GM19455 (cell line): ENCODE measurements around the gene MBD3.
"Not testable (repeated sequence)": the region's sequence is repeated elsewhere in the genome, so short reads cannot be mapped to it uniquely, and the experiment has no call there.

Experiments used
- ATAC-seq: cut with Tn5 transposase; IDR thresholded peaks from one replicate; pipeline ENCODE4 v1.9.1; 2021; ENCODE audit not compliant: unreplicated experiment

Gene MBD3, protein sequence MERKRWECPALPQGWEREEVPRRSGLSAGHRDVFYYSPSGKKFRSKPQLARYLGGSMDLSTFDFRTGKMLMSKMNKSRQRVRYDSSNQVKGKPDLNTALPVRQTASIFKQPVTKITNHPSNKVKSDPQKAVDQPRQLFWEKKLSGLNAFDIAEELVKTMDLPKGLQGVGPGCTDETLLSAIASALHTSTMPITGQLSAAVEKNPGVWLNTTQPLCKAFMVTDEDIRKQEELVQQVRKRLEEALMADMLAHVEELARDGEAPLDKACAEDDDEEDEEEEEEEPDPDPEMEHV

DNA sequence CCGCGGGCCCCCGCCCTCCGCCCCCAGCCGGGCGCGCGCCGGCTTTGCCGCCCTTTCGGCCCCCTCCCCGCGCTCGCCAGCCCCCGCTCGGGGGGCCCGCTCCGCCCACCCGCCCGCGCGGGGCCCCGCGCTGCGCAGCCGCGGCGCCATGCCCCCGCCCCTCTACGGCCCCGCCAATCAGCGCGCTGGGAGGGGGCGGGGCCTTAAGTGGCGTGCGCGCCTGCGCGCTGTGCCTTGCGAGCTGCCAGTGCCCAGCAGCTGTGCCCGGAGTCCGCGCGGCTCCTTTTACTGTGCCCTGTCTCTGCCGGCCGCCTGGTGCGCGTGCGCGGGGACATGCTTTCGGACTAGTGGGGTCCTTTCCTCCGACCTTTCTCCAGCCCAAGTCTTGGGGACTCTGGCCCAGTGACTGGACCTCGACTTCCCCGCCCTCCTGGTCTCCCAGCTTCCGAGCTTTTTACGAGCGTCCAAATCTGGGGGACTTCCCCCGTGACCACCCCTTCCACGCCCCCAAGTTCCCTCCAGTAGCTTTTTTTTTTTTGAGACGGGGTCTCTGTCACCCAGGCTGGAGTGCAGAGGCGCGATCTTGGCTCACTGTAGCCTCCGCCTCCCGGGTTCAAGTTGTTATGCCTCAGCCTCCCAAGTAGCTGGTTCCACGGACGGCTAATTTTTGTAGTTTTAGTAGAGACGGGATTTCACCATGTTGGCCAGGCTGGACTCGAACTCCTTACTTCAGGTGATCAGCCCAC, at the start of gene MBD3:
Gene MBD3, minus strand, starts transcription at position 111 of the 746 bp plus-strand sequence. CDS start 234 bp downstream, outside the sequence.
- peak; percentile 61 for ATAC-seq

DNA sequence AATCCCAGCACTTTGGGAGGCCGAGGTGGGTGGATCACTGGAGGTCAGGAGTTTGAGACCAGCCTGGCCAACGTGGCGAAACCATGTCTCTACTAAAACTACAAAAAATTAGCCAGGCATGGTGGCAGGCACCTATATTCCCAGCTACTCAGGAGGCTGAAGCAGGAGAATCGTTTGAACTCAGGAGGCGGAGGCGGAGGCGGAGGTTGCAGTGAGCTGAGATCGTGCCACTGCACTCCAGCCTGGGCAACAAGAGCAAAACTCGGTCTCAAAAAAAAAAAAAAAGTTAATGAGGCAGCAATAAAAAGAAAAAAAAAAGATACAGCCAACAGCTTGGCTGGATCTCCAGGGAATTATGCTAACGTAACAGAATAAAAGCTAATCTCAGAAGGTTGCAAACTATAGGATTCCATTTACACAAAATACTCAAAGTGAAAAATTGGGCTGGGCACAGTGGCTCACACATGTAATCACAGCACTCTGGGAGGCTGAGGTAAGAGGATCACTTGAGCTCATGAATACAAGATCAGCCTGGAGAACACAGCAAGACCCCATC, 48.3 kb upstream of the MBD3 start:
- not testable (repeated sequence) for ATAC-seq

DNA sequence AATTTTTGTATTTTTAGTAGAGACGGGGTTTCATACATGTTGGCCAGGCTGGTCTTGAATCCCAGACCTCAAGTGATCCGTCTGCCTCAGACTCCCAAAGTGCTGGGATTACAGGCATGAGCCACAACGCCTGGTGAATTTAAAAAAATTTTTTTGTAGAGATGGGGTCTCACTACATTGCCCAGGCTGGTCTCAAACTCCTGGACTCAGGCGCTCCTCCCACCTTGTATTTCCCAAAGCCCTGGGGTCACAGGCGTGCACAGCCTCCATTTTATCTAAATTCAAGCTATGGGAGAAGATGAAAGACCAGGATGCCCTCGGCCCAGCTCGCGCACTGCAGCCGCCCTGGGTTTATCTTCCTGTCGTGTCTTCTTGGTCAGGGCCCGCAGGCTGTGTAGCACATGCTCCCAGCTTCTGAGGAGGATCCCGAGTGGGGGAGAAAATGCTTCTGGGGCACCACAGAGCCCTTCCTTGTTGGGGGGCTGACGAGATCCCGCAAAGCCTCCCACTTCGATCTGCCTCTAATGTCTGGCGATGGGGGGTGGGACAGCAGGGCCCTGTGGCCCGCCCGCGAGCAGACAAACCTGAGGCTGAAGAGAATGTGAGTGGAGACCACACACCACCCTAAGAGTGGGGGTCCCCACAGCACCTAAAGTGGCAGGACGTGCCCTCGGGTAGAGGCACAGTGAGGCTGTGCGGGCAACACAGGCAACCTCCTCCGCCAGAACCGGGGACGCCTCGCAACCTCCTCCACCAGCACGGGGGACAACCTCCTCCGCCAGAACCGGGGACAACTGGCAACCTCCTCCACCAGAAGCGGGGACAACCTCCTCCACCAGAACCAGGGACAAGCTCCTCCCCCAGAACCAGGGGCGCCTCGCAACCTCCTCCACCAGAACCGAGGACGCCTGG, 43.9 kb upstream of the MBD3 start:
- no peak for ATAC-seq

DNA sequence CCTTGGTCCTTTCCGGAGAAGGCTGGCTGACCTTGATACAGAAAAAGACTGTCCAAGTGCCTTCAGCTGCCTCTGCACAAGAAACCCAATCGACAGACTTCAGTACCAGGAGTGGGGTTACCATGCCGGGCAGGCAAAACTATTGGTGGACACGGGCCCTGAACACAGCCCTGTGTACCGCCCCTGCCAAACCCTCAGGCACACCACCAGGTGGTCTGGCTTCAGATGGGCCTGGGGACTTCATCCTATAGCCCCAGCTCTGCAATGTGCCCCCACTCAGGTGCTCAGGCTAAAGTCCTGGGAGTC, 42.2 kb upstream of the MBD3 start:
- ATAC-seq: no peak

DNA sequence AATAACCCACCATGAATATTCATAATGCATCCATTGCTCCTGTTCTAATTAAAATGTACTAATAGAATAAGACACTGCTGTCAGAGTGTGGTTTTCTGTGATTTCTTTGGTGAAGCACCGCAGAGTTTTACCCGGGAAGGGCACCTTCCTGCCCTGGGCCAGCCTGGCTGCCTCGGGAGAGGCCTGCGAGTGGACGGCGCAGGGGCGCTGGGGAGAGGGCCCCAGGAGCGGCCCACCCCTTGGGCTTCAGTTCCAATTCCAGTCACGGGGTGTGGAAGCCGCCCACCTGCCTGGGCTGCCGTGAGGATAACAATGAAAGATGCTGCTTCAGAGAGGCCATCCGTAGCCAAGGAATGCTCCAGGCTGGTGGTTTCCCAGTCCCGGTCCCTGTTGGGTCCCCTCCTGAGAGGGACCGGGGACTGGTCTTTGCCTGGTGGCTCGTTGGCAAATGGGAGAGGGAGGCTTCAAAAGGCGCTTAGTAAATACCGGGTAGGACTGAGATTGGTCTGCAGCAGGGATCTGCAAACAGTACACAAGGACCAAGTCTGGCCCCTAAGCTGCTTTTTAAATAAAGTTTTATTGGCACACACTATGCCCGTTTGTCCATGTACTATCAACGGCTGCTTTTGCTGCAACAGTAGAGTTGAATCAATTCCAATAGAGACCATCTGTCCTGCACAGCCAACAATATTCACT, 41.7 kb upstream of the MBD3 start:
- no peak for ATAC-seq

DNA sequence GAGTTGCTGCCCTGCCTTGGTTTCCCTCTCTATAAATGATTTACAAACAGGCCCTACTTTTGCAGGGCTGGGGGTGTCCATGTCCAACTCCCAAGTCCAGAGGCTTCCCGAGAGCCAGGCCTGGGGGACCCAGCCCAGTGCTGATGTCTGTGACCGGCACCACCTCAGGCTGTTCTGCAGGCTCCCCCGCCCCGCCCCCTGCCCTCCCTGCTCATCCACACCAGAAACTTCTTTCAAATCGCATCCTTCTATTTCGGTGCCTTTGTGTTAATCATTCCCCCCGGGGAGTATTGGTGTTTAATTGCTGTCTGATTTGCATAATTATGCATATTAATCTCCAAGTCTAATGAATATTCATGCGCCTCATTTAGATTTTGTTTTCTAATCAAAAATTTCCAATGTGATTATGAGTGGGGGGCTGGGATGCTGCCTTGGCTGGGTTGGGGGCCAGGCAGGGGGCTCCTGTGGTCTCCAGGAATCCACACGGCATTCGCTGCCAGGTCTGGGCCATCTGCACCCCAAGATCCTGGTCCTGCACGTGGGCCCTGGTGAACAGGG, 40.7 kb upstream of the MBD3 start:
- ATAC-seq: no peak

DNA sequence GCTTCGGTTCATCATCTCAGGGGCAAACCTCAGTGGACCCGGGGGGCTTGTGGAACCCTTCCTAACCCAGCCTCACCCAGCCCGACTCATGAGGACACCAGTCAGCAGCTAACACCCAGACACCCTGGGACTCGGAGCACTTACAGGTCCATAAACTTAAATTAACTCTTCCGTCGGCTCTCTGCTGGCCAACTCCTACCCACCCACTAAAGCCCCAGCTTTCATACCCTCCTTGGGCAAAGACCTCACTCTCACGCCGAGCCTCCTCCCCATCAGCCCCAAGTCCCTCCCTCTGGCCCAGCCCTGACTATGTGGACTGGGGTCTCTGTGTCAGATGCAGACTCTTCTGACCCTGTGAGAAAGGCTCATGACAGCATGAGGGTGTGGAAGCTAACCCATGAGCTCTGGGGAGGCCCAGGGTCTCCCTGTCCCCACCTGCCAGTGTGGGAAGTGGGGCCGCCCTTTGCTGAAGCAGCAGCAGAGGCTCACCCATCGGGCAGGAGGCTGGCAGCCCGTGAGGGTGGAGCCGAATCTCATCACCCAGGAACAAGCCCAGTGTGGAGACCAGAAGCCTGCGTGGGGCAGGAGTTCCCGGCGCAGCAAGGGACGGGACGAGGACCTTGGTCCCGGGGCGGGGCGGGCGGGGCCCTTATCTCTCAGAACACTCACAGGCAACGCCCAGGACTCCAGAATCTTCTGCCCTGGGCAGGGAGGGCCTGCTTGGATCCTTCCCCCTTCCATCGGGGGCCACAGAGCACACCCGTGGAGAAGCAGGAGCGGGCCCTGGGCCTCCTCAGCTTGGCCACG, 40.0 kb upstream of the MBD3 start:
- ATAC-seq: no peak

DNA sequence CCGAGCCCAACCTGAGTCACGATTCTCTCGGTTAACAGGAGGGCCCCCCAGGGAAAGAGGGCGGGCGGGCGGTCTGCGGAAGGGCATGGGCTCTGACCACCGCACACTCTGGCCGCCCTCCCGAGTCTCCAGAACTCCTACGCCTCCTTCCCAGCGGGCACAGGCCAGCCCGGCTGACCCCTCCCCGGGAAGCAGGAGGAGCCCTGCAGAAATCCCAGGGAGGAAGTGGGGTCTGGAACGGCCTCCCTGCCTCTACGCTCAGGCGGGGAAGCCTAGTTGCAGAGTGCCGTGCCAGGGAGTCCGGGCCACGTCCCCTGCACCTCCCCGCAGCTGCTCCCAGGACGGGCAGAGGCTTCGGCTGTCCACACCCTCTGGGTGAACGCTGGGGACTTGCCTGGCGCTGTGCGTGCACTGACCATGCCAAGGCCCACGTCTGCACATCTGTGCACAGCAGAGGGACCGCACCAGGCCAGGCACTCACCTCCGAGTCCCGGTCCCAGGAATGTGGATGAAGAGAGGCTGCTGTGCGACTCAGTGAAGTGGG, 39.0 kb upstream of the MBD3 start:
- ATAC-seq: no peak

DNA sequence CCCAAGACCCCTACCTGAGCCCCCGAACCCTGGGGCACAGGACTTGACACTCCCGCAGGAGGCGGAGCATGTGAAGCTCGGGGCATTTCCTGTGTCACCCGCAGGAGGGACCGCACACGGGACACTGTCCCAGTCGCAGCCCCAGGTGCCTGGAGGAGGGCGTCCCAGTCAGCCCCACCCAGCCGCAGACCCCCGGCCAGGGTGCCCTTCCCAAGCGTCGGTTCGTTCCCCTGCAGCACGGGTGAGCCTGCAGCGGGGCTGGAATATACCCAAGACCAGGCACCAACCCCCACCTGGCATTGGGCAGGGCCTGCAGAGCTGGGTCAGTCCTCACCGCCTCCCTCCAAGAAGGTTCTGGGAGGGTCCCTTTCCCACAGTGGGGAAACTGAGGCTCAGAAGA, 38.1 kb upstream of the MBD3 start:
- no peak for ATAC-seq

DNA sequence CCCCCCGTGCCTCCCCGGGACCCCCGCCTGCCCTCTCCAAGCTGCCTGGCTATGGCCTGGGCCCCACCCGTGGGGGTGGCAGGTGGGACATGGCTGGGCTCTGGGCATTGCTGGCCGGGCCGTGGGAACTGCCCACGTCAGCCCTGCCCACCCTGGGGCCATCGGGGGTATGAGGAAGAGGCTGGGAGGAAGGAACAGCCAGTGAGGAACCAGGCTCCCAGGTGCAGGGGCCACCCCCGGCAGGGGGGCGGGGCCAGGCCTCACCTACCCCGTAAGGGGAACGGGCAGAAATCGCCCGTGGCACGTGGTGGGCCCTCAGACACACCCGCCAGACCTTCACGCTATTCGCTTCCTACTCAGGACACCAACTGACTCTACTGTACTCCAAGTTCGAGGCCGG, 37.3 kb upstream of the MBD3 start:
- no peak for ATAC-seq

DNA sequence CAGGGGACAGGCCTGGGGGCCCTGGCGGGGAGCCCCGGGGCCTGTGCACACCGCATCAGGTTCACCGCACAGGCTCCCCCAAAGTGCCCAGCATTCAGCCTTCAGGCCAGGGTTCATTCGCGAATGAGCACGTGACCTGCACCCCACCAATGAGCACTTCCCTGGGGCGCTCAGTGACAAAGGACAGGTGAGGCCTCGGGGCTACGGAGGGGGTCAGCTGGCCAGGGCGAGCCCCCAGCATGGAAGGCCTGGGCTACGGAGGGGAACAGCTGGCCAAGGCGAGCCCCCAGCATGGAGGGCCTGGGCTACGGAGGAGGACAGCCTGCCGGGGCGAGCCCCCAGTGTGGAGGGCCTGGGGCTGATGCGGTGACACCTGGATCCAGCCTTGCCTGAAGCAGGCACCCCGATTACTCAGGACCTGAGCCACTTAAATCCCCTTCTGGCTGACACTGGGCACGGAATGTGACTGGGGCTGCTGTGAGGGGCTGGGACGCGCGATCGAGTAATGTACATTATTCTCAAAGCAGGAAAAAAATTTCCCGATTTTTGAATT, 36.7 kb upstream of the MBD3 start:
- ATAC-seq: no peak

DNA sequence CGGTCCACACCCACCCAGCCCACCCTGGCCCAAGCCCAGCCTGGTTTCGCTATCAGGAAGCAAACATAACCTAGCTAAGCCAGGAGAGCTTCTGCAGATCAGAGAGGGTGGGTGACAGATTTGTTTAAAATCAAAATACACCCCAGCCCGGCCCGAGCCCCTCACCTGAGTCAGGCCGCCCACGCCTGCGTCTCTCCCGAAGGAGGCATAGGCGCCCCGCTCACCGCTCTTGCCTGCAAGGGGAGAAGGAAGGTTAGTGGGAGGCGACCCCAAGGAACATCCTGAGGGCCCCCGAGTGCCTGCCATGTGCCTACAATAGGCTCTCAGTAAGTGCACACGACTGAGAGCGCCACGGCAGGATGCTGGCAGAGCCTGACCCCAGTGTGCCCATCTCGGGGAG, 34.5 kb upstream of the MBD3 start:
- no peak for ATAC-seq

DNA sequence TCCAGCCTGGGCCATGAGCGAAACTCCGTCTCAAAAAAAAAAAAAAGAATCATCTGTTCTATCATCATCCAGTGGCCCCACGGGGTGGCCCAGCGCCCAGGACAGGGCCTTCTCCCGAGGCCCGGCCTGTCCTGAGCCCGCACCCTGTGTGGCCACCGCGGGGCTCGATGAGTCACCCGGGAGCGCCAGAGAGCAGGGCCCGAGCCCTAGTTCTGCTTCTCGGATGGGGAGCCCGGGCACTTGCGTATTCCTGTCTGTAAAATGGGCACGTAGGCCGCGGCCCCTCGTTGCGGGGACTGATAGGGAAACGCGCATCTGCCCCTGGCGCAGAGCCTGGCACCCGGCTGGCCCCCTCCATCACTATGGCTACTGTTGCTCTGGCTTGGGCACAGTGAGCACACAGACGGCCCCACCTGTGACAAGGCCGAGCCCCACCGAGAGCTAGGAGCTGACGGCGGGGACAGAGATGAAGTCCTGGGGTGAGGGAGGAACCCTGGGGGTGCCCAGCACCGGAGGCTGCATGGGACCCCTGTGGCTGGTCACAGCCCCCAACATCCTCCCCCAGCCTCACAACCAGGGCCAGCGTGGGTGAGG, 33.8 kb upstream of the MBD3 start:
- ATAC-seq: no peak

DNA sequence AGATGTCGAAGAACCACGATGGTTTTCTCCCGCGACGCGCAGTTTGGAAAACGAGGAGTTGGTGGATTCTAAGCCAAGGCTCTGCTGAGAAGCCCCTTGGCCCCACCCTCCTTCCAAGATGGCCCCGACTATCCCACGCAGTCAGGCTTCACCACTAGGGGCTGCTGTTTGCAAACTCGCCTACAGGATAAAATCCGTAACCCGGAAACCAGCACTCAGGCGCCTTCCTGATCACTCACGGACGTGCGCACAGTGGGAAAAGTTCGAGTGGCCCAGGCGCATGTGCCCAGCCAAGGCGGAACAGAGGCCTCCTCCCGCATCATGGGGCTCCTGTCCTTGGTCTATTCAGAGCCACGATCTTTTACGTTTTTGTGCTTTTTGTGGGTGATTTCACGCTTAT, 31.8 kb upstream of the MBD3 start:
- ATAC-seq: no peak

DNA sequence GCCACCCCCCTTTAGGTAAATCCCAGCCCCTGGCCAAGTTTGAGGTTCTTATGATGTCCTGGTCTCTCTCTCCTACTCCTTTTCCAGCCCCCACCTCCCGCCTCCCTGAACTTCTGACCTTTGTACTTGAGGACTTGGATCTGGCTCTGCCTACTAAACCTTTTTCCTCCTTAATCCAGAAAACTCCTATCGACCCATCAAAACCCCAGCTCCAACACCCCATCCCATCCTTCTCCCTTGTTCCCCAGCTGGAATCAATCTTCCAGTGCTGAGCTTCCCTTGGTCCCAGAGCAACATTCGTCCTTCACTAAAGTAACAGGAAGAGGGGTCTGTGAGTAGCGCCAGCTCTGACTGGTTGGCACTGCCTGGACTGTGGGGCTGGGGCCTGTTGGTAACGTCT, 29.9 kb upstream of the MBD3 start:
- no peak for ATAC-seq

DNA sequence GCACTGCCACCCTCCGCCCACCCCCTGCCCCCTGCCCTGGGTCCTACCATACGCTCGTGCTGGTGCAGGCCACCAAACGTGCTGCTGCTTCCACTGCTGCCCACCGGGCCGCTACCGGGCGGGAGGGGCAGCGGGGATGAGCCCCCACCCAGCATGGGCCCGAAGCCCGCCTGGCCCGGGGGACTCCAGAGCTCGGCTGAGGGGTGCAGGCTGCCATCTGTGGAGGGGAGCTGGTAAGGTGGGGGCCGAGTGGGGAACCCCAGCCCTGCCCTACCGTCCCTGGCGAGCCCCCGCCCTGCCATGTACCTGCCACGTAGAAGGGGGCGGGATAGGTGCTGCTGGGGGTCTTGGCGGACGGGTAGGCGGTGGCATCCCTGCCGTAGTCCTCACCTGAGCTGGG, 29.3 kb upstream of the MBD3 start:
- ATAC-seq: no peak

DNA sequence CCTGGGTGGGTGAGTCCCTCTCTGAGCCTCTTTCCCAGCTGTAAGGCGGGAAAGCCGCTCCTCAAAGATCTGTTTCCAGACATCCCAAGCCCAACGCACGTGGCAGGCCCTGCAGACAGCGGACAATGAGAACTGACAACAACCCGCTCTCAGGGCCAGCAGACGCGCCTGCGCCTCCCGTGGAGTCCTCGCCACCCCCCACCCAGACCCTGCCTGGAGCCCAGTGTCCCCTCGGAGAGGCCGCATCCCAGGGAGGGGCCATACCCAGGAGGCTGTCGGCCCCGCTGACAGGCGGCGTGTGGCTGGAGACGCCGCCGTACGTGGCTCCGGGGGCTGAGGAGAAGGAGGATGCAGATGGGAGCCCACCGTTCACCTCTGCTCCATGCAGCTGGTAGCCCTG, 28.9 kb upstream of the MBD3 start:
- no peak for ATAC-seq

DNA sequence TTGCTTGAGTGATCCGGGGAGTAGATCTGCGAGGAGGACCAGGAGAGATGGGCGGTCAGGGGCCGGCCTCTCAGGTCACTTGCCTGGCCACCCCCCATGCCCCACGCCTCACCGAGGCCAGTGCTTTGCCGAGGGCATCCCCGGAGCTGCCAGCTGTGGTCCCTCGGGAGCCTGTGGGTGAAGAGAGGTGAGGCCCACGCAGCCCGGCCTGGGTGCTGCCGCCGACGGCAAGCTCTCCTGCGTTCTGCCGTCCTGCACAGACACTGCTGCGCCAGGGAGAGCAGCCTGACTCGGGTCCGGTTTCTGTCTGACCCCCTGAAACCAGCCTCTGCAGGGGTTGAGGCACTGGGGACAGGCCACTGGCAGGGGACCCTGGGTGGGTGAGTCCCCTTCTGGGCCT, 28.4 kb upstream of the MBD3 start:
- no peak for ATAC-seq

DNA sequence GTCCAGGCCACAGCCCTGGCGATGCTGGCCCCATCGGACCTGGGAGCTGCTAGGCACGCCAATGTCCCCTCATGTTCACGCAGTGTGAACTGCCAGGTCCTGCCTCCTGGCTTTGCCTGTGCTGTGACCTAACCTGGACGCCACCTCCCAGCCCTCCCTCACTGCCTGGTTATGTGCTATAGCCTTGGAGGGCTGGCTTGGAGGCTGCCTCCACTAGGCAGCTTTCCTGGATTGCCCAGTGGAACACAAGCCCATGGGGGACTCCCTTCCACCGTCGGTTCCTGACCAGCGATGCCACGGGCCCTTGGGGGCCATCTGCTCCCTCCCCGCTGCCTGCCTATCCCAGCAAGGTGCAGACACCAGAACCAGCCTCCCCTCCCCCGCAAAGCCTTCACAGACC, 27.8 kb upstream of the MBD3 start:
- ATAC-seq: no peak
